OCI-LY3 (cell line): Measurements from ENCODE around the gene PYY.
"Not testable (repeated sequence)": the region's sequence is repeated elsewhere in the genome, so short reads cannot be mapped to it uniquely, and the experiment has no call there.

Experiments used
- H2AFZ ChIP-seq: fragments of 200-600, 300-600 bp; shearing (Covaris generic); 2 replicates; pipeline ENCODE4 v1.6.0; 2014; ENCODE audit warnings: antibody characterized with exemption, low read depth, low read length
- H3K27ac ChIP-seq: fragments of 200-600, 300-600 bp; sonication (generic); 2 replicates; pipeline ENCODE4 v1.5.1; 2014; ENCODE audit warnings: mild to moderate bottlenecking, low read length, moderate library complexity, mixed read lengths
- H3K27me3 ChIP-seq: fragments of 200-600, 300-600 bp; sonication (generic); 2 replicates; pipeline ENCODE4 v1.6.1; 2014; ENCODE audit warnings: low read depth, low read length, mixed read lengths
- H3K36me3 ChIP-seq: fragments of 200-600, 300-600 bp; sonication (generic); replicated peaks from 2 replicates; pipeline ENCODE3; 2014; ENCODE audit warnings: low read depth, low read length, mixed read lengths
- H3K4me1 ChIP-seq: fragments of 300-600, 200-600 bp; sonication (generic); 2 replicates; pipeline ENCODE4 v1.6.1; 2014; ENCODE audit warnings: low read length, mixed read lengths
- H3K4me2 ChIP-seq: fragments of 200-600, 300-600 bp; sonication (generic); 2 replicates; pipeline ENCODE4 v1.6.1; 2014; ENCODE audit warnings: low read length, mixed read lengths
- H3K4me3 ChIP-seq: fragments of 300-600, 200-600 bp; sonication (generic); 2 replicates; pipeline ENCODE4 v1.5.1; 2014; ENCODE audit warnings: antibody characterized with exemption, mild to moderate bottlenecking, low read length, moderate library complexity
- H3K79me2 ChIP-seq: fragments of 300-600, 200-600 bp; shearing (Covaris generic); 2 replicates; pipeline ENCODE4 v1.6.1; 2014; ENCODE audit warnings: mild to moderate bottlenecking, low read length, mixed read lengths
- H3K9ac ChIP-seq: fragments of 300-600, 200-600 bp; shearing (Covaris generic); 2 replicates; pipeline ENCODE4 v1.6.0; 2014; ENCODE audit warnings: mild to moderate bottlenecking, low read length, moderate library complexity
- H3K9me3 ChIP-seq: fragments of 200-600, 300-600 bp; shearing (Covaris generic); 2 replicates; pipeline ENCODE4 v1.6.1; 2014; ENCODE audit warnings: low read length, mixed read lengths; ENCODE audit not compliant: insufficient read depth
- H4K20me1 ChIP-seq: fragments of 200-600, 300-600 bp; sonication (generic); 2 replicates; pipeline ENCODE4 v1.6.1; 2016; ENCODE audit warnings: low read length, mixed read lengths; ENCODE audit not compliant: insufficient read depth
- EZH2phosphoT487 ChIP-seq: fragments of 200-600 bp; shearing (Covaris generic); IDR thresholded peaks from 2 replicates; pipeline ENCODE4 v1.6.1; 2018; ENCODE audit warnings: antibody characterized with exemption, mixed run types, low read depth
- TF ChIP-seq, protein P1 (sequence below): fragments of 200-600, 300-600 bp; sonication (generic); IDR thresholded peaks from 2 replicates; pipeline ENCODE4 v1.5.1; 2014; ENCODE audit warnings: antibody characterized with exemption, low read length, low read depth

The PYY gene

DNA sequence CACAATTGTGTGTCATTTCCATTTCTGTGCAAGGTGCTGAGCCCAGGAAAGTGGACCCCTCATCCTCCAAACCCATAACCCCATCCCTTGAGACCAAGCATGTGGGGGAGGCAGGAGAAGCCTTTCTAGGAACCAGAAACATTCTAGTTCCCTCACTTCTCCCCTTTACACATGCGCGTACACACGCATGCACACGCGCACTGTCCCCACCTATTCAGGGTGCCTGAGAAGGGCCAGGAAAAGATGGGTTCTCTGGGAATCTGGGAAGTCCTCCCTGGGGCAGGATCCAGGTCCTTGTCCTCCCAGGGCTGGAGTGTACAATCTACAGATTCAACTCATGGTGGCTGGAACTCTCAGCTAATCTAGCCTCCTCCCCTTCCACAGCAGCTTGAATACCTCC is 13.9 kb downstream of the PYY start:
- no peak overlapping the region for H3K27ac ChIP-seq
- H3K9ac ChIP-seq = no peak overlapping the region
- H3K27me3 ChIP-seq = no peaks in the 10 kb centered on the region
- H3K4me1 ChIP-seq = 0 out of 2 replicates have a peak, but pooled peaks cover 4% of the 10 kb centered on the region
- H4K20me1 ChIP-seq = no peaks in the 10 kb centered on the region
- no peaks in the 10 kb centered on the region for H3K79me2 ChIP-seq
- no peak overlapping the region for H2AFZ ChIP-seq
- H3K9me3 ChIP-seq = no peaks in the 10 kb centered on the region
- TF ChIP-seq EZH2phosphoT487 = no peak
- TF ChIP-seq, protein P1, sequence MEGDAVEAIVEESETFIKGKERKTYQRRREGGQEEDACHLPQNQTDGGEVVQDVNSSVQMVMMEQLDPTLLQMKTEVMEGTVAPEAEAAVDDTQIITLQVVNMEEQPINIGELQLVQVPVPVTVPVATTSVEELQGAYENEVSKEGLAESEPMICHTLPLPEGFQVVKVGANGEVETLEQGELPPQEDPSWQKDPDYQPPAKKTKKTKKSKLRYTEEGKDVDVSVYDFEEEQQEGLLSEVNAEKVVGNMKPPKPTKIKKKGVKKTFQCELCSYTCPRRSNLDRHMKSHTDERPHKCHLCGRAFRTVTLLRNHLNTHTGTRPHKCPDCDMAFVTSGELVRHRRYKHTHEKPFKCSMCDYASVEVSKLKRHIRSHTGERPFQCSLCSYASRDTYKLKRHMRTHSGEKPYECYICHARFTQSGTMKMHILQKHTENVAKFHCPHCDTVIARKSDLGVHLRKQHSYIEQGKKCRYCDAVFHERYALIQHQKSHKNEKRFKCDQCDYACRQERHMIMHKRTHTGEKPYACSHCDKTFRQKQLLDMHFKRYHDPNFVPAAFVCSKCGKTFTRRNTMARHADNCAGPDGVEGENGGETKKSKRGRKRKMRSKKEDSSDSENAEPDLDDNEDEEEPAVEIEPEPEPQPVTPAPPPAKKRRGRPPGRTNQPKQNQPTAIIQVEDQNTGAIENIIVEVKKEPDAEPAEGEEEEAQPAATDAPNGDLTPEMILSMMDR = no peak
- no peaks in the 10 kb centered on the region for H3K36me3 ChIP-seq
- H3K4me3 ChIP-seq = no peak overlapping the region
- no peak overlapping the region for H3K4me2 ChIP-seq

DNA sequence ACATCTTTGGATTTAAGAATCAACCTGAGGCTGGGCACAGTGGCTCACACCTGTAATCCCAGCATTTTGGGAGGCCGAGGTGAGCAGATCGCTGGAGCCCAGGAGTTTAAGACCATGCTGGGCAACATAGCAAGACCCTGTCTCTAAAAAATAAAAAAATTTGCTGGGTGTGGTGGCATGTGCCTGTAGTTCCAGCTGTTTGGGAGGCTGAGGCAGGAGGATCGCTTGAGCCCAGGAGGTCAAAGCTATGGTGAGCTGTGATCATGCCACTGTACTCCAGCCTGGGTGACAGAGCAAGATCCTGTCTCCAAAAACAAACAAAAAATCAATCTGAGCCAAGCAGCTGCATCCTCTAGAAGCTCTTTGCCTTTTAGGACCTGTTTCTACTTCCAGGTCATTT is 14.3 kb downstream of the PYY start:
- H3K4me3 ChIP-seq, H3K9me3 ChIP-seq, H3K4me1 ChIP-seq, H3K36me3 ChIP-seq, H3K27me3 ChIP-seq, H2AFZ ChIP-seq, H3K4me2 ChIP-seq, H3K9ac ChIP-seq, H4K20me1 ChIP-seq, H3K27ac ChIP-seq, H3K79me2 ChIP-seq: not testable (repeated sequence)

DNA sequence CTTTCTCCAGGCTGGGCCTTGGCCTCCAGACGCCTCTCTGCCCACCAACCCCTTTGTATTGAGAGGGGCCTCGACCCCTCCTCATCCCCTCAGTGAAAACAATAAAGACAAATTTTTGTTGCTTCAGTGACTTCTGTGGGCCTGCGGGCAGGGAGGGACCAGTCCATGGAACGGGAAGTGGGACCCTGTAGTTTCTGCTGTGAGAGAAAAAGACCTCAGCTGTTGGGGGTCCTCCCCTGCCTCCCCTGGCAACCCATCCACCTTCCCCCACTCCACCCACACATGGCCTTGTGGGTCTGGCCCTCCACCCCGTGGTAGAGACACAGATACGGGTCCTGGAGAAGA is 14.9 kb downstream of the PYY start:
- no peak overlapping the region for H3K9ac ChIP-seq

DNA sequence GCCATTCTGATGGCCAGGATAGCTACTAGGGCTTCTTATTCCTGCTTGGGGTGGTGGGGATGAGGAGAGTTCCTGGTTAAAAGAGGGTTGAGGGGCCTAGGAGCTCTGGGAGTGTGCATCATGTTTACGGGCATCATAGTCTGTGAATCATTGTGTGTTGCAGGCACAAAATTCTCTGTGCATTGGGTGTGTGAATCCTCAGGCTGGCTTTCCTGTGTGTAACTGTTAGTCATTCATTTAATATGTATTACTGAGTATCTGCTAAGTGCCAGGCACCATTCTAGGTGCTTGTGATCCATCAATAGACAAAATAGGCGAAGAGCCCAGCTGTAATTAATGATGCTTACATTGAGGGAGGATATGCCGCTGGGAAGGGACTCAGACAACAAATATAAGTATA is 17.3 kb downstream of the PYY start:
- Histone ChIP-seq H3K9ac (no peak overlapping the region), H3K36me3 (no peaks in the 10 kb centered on the region), H3K4me3 (no peak overlapping the region), H2AFZ (no peak overlapping the region), H3K27me3 (no peaks in the 10 kb centered on the region), H3K79me2 (no peaks in the 10 kb centered on the region), H3K4me2 (no peak overlapping the region), H3K9me3 (no peaks in the 10 kb centered on the region), H3K4me1 (0 out of 2 replicates have a peak, but pooled peaks cover 4% of the 10 kb centered on the region), H3K27ac (no peak overlapping the region), H4K20me1 (no peaks in the 10 kb centered on the region)
- TF ChIP-seq, protein P1 = no peak
- TF ChIP-seq EZH2phosphoT487 = no peak

More for the DNA sequence above, 14.9 kb downstream of the PYY start:
- H4K20me1 ChIP-seq = no peaks in the 10 kb centered on the region
- no peak overlapping the region for H3K4me3 ChIP-seq
- 0 out of 2 replicates have a peak, but pooled peaks cover 4% of the 10 kb centered on the region for H3K4me1 ChIP-seq
- 0 out of 2 replicates have a peak overlapping the region, but pooled peaks have one; percentile 25 for H2AFZ ChIP-seq
- H3K27me3 ChIP-seq = no peaks in the 10 kb centered on the region
- no peaks in the 10 kb centered on the region for H3K9me3 ChIP-seq
- no peaks in the 10 kb centered on the region for H3K36me3 ChIP-seq
- H3K4me2 ChIP-seq = peak overlapping the region; percentile 33
- H3K27ac ChIP-seq = no peak overlapping the region
- TF ChIP-seq, protein P1 = no peak
- TF ChIP-seq EZH2phosphoT487 = no peak
- no peaks in the 10 kb centered on the region for H3K79me2 ChIP-seq

DNA sequence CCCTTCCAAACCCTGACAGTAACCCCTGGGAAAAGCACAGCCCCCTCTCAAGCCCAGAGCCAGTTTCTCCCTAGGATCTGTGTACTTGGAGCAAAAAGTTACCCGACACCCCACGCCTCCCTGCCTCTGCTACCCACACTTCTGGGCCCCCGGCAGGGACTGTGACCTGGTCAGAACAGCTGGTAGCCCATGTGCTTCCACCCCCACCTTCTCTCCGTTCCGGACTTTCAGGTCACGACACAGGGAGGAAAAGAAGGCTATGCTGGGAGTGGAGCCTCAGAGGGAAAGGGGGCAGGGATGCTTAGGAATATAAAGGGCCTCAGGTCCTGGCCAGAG is 17.8 kb downstream of the PYY start:
- no peaks in the 10 kb centered on the region for H3K36me3 ChIP-seq
- H3K27me3 ChIP-seq = no peaks in the 10 kb centered on the region
- no peak overlapping the region for H3K4me3 ChIP-seq
- no peak overlapping the region for H3K27ac ChIP-seq
- H3K79me2 ChIP-seq = no peaks in the 10 kb centered on the region
- no peak overlapping the region for H3K4me2 ChIP-seq
- H3K4me1 ChIP-seq = 0 out of 2 replicates have a peak, but pooled peaks cover 4% of the 10 kb centered on the region
- H3K9ac ChIP-seq = no peak overlapping the region
- no peak for TF ChIP-seq EZH2phosphoT487
- TF ChIP-seq, protein P1 = no peak
- no peaks in the 10 kb centered on the region for H4K20me1 ChIP-seq
- H3K9me3 ChIP-seq = no peaks in the 10 kb centered on the region
- H2AFZ ChIP-seq = no peak overlapping the region
